GM19043 (cell line): ENCODE results near the gene PNPLA1.
"Not testable (repeated sequence)": the region's sequence is repeated elsewhere in the genome, so short reads cannot be mapped to it uniquely, and the experiment has no call there.

Experiments used
- ATAC-seq: cut with Tn5 transposase; IDR thresholded peaks from one replicate; pipeline ENCODE4 v1.9.1; 2021; ENCODE audit warnings: low read depth; ENCODE audit not compliant: unreplicated experiment

PNPLA1 gene

GRCh38 chr6:36333931-36334725 lies 64.3 kb downstream of the PNPLA1 start:
- no peak for ATAC-seq

- no peak for ATAC-seq
Measured at GRCh38 chr6:36334832-36335459, 65.1 kb downstream of the PNPLA1 start.

- ATAC-seq: no peak
Measured at GRCh38 chr6:36335465-36336207, 65.8 kb downstream of the PNPLA1 start.

- no peak for ATAC-seq
Measured at GRCh38 chr6:36336208-36336710, 66.4 kb downstream of the PNPLA1 start.

GRCh38 chr6:36336779-36337241 lies 67.0 kb downstream of the PNPLA1 start, which contains the start of gene BNIP5:
Gene BNIP5 (minus strand): TSS chr6:36336888. CDS start chr6:36330690, 6,198 bp downstream.
- no peak for ATAC-seq

- no peak for ATAC-seq
Measured at GRCh38 chr6:36337814-36338213, 68.0 kb downstream of the PNPLA1 start.

- not testable (repeated sequence) for ATAC-seq
Measured at GRCh38 chr6:36338223-36338622, 68.4 kb downstream of the PNPLA1 start.

GRCh38 chr6:36339146-36339545 lies 69.3 kb downstream of the PNPLA1 start:
- ATAC-seq: no peak

- no peak for ATAC-seq
Measured at GRCh38 chr6:36340306-36340617, 70.4 kb downstream of the PNPLA1 start.

- no peak for ATAC-seq
Measured at GRCh38 chr6:36340618-36341454, 71.0 kb downstream of the PNPLA1 start.

GRCh38 chr6:36343109-36343680 lies 73.3 kb downstream of the PNPLA1 start:
- no peak for ATAC-seq

GRCh38 chr6:36345681-36346466 lies 76.0 kb downstream of the PNPLA1 start:
- ATAC-seq: no peak

- ATAC-seq: no peak
Measured at GRCh38 chr6:36346486-36347273, 76.8 kb downstream of the PNPLA1 start.

- no peak for ATAC-seq
Measured at GRCh38 chr6:36347621-36348020, 77.8 kb downstream of the PNPLA1 start.

GRCh38 chr6:36349240-36349639 lies 79.4 kb downstream of the PNPLA1 start:
- no peak for ATAC-seq

GRCh38 chr6:36350082-36350481 lies 80.2 kb downstream of the PNPLA1 start:
- ATAC-seq: no peak

GRCh38 chr6:36350681-36351571 lies 81.1 kb downstream of the PNPLA1 start:
- no peak for ATAC-seq
